Dermis microvascular lymphatic vessel endothelial cell (primary cell): ENCODE data around the gene IL7R. TPM values are rescaled to one million over a fixed set of nuclear protein-coding genes. Genes with fewer than 3 reads are reported as not detected.

Experiments
- DNase-seq, 2 donors: peaks; one replicate each; pipeline versions ENCODE4 v3.0.0 to v3.0.0-alpha.2; 2010; ENCODE audit warnings: low read depth in 2 of 2
- total RNA-seq: library from RNA; depleted of rRNA; stranded (reverse); fragments of >200 nt; gene quantifications from 2 replicates; pipeline ENCODE4 v1.2.1, GENCODE V29; 2014

IL7R gene, protein sequence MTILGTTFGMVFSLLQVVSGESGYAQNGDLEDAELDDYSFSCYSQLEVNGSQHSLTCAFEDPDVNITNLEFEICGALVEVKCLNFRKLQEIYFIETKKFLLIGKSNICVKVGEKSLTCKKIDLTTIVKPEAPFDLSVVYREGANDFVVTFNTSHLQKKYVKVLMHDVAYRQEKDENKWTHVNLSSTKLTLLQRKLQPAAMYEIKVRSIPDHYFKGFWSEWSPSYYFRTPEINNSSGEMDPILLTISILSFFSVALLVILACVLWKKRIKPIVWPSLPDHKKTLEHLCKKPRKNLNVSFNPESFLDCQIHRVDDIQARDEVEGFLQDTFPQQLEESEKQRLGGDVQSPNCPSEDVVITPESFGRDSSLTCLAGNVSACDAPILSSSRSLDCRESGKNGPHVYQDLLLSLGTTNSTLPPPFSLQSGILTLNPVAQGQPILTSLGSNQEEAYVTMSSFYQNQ
- 0.25 and 0.51 TPM in 2 replicates for total RNA-seq

GRCh38 chr5:35856765-35857351, at the start of gene IL7R:
TSS of gene IL7R (plus strand) at chr5:35856891. CDS start at chr5:35856978, 87 bp downstream.
- DNase-seq: peak in 1 of 2 donors; percentile 21

- no peak for DNase-seq
Measured at GRCh38 chr5:35810601-35811000, 46.1 kb upstream of the IL7R start.

- DNase-seq: no peak
Measured at GRCh38 chr5:35811108-35811741, 45.5 kb upstream of the IL7R start.

GRCh38 chr5:35813521-35813920, 43.2 kb upstream of the IL7R start:
- DNase-seq: no peak

DNA sequence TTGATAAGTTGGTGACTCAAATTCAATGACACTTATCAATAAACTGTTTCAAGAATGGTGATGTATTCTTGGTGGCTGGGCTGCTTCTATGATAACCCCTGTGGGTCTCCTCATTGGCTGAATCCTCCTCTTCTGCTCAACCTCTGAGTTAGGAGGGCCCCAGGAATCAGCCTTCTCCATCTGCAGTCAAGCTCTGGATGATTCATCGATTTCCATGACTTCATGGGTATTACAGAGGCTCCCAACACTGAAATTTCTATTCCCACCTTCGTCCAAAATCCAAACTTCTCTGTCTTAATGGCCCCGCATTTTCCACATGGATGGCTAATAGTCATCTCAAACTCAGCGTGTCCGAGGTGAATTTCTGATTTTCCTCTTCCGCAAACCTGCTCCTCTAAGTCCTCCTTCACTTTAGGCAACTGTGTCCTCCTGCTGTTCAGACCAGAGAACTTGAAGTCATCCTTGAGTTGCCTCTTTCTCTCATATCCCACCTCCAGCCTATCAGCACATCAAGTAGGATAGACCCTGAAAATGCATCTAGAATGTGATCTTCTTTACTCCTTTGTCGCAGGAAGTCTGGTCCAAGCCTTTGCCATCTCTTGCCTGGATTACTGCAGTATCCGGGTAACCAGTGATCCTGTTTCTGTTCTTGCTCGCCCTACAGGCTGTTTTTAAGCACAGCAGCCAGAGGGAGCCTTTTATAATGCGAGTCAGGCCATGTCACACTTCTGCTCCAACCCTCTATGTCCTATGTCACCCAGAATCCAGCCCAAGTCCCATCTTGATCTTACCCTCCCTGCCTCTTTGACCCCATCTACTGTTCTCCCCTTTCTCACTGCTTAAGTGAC, 41.4 kb upstream of the IL7R start:
- DNase-seq: peak in 1 of 2 donors; percentile 9

DNA sequence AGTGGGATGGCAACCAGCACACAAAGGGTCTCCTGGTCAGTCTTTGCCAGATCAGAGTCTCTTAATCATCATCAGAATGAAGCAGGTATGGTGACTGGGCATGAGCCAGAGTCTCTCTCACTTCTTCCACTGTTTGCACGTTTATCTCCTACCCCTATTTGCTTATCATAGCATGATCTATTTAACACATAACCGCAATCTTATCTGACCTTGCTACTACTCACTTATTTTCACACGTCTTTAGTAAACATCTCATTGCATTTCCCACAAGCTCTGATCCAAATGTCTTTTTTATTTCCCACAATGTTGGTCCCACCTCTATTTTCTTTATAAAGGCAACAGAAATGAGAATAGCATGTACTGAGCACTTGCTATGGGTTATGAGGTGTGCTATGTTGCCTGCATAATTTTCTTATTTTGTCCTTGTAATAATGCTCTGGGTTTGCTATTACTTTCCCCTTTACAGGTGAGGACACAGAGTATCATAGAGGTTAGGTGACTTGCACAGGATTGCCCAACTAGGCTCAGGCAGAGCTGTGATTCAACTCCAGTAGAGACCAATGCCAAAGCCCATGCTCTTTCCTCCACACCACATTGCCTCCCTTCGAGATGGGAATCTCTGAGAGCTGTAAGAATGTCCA, 39.7 kb upstream of the IL7R start:
- no peak for DNase-seq

DNA sequence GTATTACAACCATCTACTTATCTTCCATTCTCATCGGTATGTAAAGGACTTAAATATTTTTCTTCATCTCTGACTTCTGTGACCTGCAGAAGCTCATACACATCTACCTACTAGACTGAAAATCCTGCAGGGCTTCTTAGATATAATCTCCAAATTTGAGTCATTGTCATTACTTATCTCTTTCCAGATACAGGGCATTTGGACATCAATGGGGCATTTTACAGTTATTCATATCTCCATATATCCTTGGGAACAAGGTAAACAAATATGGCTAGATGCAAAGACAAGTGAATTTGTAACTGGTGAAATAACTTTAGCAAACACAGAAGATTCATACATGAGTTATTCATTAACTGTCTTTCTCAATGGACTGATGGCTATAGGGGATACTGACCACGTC, 37.7 kb upstream of the IL7R start:
- DNase-seq: no peak

GRCh38 chr5:35819668-35820067, 37.0 kb upstream of the IL7R start:
- DNase-seq: no peak

DNA sequence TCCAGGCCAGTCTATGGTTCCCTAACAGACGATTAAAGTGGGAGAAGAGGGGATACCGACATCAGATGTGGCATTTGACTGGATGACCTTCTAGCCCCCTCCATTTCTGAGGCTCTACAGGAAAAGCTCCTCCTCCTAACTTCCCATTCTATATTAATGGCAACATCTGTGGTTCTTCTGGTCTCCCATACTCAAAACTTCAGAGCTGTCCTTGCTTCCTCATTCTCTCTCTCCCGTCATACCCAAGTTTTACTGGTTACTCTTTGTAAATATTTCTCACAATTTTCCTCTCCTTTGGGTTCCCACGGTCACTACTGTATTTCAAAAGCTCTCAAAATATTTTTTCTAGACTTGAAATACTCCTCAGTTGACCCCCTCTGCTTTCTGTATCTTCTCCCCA, 36.0 kb upstream of the IL7R start:
- DNase-seq: no peak

- no peak for DNase-seq
Measured at GRCh38 chr5:35821513-35821912, 35.2 kb upstream of the IL7R start.

GRCh38 chr5:35822511-35822910, 34.2 kb upstream of the IL7R start:
- DNase-seq: no peak

- no peak for DNase-seq
Measured at GRCh38 chr5:35823347-35824098, 33.2 kb upstream of the IL7R start.

GRCh38 chr5:35826056-35826455, 30.6 kb upstream of the IL7R start:
- no peak for DNase-seq

GRCh38 chr5:35826554-35826953, 30.1 kb upstream of the IL7R start:
- no peak for DNase-seq

GRCh38 chr5:35828082-35828598, 28.6 kb upstream of the IL7R start:
- no peak for DNase-seq

GRCh38 chr5:35830587-35830986, 26.1 kb upstream of the IL7R start:
- no peak for DNase-seq

- no peak for DNase-seq
Measured at GRCh38 chr5:35832762-35833161, 23.9 kb upstream of the IL7R start.

DNA sequence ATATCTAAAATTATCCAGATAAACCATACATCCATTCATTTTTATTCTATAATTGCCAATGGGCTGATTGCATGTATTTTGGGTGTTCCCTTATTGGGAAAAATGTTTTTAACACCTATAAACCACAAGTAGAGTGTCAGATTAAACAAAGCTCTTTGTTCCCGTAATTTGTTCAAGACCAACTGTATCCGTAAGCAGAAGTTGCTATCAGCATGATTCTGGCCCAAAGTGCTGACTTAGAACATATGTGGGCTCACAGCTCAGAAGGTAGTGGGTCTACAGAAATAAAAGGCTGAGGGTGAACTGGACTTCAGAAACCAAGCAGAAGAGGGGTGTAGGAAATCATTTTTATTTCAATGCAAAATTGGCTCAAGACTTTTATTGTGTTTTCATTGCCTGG, 23.5 kb upstream of the IL7R start:
- no peak for DNase-seq

DNA sequence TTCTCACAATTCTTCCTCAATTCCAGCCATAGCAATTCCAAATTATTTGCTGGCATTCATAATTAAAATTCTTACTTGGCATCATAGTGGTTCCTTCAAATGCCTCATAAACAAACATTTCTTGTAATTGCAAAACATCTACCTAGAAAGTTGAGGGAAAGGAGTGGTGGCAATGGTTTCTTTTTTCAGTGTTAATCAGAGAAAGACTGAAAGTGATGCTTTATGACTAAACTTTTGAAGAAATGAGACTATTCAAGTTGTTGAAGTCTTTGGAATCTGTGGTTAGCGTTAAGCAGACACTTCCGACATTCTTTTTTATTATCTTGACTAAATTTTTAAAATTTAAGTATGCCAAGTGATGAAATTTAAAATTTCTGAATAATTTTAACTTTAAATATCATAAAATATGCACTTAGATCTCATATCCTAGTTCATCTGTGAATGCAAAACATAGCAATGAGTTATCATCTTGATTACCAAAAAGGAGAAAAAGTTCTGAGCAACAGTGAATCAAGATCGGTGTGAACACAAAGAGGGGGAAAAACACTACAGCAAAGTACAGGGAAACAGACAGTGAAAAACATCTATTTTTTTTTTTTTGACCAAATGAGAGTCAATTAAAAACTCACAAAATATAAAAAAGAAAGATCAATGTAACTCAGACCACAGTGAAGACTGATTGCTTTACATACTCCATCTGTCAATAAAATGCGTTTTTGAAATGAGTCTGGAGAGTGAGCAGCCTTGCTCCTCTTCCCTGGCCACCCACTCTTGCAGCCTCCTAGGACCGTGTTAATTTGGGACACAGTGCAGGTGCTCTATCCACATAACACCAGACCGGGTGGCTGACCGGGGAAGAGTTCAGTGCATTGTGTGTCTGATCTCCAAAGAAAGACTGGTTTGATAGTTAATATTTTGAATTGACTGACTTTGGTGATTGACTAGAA, 20.6 kb upstream of the IL7R start:
- no peak for DNase-seq
